Glutamatergic neuron (in vitro differentiated cells): ENCODE measurements around the gene EVI5. TPM values are rescaled to one million over a fixed set of nuclear protein-coding genes. Genes with fewer than 3 reads are reported as not detected.

ENCODE experiments used
- DNase-seq: peaks from one replicate; pipeline ENCODE4 v3.0.0; 2022
- H3K27ac Mint-ChIP-seq: one replicate; pipeline ENCODE4 v1.8.0; 2020; ENCODE audit warnings: mild to moderate bottlenecking, mixed read lengths, inconsistent platforms; ENCODE audit not compliant: unreplicated experiment
- H3K27me3 Mint-ChIP-seq: one replicate; pipeline ENCODE4 v1.8.0; 2020; ENCODE audit warnings: mild to moderate bottlenecking, moderate library complexity, mixed read lengths, inconsistent platforms; ENCODE audit not compliant: unreplicated experiment
- H3K36me3 Mint-ChIP-seq: one replicate; pipeline ENCODE4 v1.8.0; 2020; ENCODE audit warnings: mild to moderate bottlenecking, mixed read lengths, inconsistent platforms; ENCODE audit not compliant: unreplicated experiment
- H3K4me1 Mint-ChIP-seq: one replicate; pipeline ENCODE4 v1.8.0; 2020; ENCODE audit warnings: mild to moderate bottlenecking, low read depth, mixed read lengths, inconsistent platforms; ENCODE audit not compliant: unreplicated experiment
- H3K4me3 Mint-ChIP-seq: one replicate; pipeline ENCODE4 v1.8.0; 2020; ENCODE audit warnings: mild to moderate bottlenecking, mixed read lengths, inconsistent platforms; ENCODE audit not compliant: unreplicated experiment
- H3K9me3 Mint-ChIP-seq: one replicate; pipeline ENCODE4 v1.8.0; 2020; ENCODE audit warnings: mild to moderate bottlenecking, moderate library complexity, mixed read lengths, inconsistent platforms; ENCODE audit not compliant: unreplicated experiment
- total RNA-seq: library from RNA; stranded (reverse); fragmentation: NEBNext Ultra II Directional; extraction: Animal tissue kit (Norgen Biotek cat#: 25700); gene quantifications from one replicate; pipeline ENCODE4 v1.2.1, GENCODE V29; 2021; ENCODE audit not compliant: unreplicated experiment
- TF ChIP-seq, protein P1 (sequence below): fragments of 200-600 bp; sonication (generic); IDR thresholded peaks from one replicate; pipeline ENCODE4 v1.5.0; 2021; ENCODE audit not compliant: partially characterized antibody, unreplicated experiment

Gene EVI5
- total RNA-seq, 1 donor from 2014 or later: 19.5 TPM

DNA sequence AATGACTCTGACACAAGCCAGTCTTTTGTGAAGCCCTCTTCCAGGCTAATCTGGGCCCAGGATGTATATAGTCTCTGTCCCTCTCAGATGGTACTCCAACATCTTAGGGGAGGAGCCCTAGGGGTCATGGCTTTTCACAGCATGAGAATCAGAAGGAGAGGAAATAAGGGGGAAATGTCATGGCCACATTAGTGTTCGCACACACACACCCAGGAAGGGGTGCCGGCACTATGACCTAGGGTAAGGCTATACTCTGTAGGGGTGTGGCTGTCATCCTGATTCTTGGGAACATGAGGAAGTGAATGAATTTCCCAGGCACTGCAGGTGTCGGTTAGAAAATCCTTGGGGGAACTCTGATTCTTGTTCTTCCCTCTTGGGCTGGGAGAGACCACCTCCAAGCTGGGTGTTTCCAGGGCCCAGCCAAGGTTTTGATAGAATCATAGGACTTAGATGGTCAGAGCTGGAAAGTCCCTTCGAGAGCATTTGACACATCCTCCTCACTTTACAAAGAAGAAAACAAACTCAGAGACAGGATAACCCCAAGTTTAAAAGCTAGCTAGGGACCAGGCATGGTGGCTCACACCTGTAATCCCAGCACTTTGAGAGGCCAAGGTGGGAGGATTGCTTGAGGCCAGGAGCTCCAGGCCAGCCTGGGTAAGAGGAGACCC lies 320.2 kb downstream of the EVI5 start:
- Mint-ChIP-seq H3K27me3 (no peaks in the 10 kb centered on the region), H3K36me3 (no peaks in the 10 kb centered on the region), H3K27ac (no peak overlapping the region), H3K4me3 (no peak overlapping the region), H3K9me3 (no peaks in the 10 kb centered on the region), H3K4me1 (no peaks in the 10 kb centered on the region)
- DNase-seq: no peak
- TF ChIP-seq, protein P1, sequence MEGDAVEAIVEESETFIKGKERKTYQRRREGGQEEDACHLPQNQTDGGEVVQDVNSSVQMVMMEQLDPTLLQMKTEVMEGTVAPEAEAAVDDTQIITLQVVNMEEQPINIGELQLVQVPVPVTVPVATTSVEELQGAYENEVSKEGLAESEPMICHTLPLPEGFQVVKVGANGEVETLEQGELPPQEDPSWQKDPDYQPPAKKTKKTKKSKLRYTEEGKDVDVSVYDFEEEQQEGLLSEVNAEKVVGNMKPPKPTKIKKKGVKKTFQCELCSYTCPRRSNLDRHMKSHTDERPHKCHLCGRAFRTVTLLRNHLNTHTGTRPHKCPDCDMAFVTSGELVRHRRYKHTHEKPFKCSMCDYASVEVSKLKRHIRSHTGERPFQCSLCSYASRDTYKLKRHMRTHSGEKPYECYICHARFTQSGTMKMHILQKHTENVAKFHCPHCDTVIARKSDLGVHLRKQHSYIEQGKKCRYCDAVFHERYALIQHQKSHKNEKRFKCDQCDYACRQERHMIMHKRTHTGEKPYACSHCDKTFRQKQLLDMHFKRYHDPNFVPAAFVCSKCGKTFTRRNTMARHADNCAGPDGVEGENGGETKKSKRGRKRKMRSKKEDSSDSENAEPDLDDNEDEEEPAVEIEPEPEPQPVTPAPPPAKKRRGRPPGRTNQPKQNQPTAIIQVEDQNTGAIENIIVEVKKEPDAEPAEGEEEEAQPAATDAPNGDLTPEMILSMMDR: no peak

DNA sequence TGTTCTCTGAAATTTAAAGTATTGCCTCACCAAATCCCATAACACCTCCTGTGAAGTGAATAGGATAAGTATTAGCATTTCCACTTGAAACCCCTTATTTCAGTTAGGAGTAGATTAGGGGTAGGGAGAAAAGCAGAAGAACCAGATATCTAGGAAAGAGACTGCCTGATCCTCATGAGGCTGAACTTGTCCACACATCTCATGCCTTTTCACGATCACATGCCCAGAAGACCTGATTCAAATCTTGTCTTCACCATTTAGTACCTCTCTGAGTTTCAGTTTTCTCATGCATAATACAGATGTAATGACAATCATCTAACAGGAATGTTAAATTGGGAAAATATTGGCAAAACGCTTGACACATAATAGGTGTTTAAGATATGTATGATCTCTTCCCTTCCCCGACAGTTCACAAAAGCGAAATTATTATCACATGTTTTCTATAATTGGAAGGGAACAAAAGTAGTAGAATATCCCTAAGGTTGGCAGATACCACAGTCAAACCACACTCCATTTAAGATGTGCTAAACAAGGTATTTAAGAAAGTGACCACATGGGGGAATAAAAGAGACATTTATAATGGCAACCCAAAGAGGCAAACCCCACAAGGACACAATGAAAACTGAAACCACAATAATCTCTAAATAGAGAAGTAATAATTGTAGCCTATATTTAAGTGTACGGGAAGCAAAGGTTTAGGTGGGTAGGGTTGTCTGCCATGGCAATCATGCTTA lies 323.4 kb downstream of the EVI5 start:
- no peaks in the 10 kb centered on the region for H3K4me1 Mint-ChIP-seq
- no peaks in the 10 kb centered on the region for H3K9me3 Mint-ChIP-seq
- H3K27ac Mint-ChIP-seq: no peak overlapping the region
- no peaks in the 10 kb centered on the region for H3K36me3 Mint-ChIP-seq
- H3K27me3 Mint-ChIP-seq: no peaks in the 10 kb centered on the region
- no peak for DNase-seq
- TF ChIP-seq, protein P1: no peak
- H3K4me3 Mint-ChIP-seq: no peak overlapping the region

DNA sequence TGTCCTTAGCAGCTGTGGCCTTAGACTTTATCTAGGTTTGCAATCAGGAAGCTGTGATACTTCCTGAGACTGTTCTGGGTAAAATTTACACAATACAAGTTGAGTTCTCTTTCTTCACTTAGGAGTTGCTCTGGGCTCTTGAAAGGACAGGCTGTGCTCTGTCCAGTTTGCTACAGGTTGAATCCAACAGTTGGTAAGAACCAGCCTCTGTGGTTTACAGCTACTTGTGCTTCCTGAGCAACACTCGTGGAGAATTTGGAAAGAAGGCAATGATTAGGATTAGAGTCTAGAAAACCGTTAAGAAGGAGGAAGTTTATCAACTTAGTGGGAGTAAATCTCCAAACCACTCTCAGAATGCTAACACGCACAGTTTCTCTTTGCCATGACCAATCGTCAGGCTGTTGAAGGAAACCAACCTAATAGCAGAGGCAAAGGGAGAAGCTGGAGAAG lies 325.0 kb downstream of the EVI5 start:
- H3K27ac Mint-ChIP-seq: no peak overlapping the region
- H3K36me3 Mint-ChIP-seq: no peaks in the 10 kb centered on the region
- TF ChIP-seq, protein P1: no peak
- H3K27me3 Mint-ChIP-seq: no peaks in the 10 kb centered on the region
- DNase-seq: no peak
- H3K4me1 Mint-ChIP-seq: no peaks in the 10 kb centered on the region
- no peaks in the 10 kb centered on the region for H3K9me3 Mint-ChIP-seq
- no peak overlapping the region for H3K4me3 Mint-ChIP-seq

Other genes starting within 250 kb of the EVI5 start
- gene RPL5, start 46.9 kb upstream of the EVI5 start, total RNA-seq: 692 TPM
- gene DIPK1A, start 176.4 kb upstream of the EVI5 start, total RNA-seq: 7.2 TPM